Ascending aorta (tissue), 2 donors: ENCODE measurements around the gene CRYM. TPM values are rescaled to one million over a fixed set of nuclear protein-coding genes. Genes with fewer than 3 reads are reported as not detected.
A peak's percentile ranks its signal among the peaks of the same experiment; 100 is the strongest.
"Not testable (repeated sequence)": the region's sequence is repeated elsewhere in the genome, so short reads cannot be mapped to it uniquely, and the experiment has no call there.

Source experiments
- DNase-seq, 2 donors: peaks; one replicate each; pipeline ENCODE4 v3.0.0-alpha.2; 2019; ENCODE audit warnings: low spot score in 2 of 2
- H3K27ac ChIP-seq, 2 donors: fragments of 200-600 bp; sonication (generic); one replicate each; pipeline ENCODE4 v1.5.1; 2016 to 2017; ENCODE audit warnings: mild to moderate bottlenecking in 1 of 2
- H3K27me3 ChIP-seq: fragments of 200-600 bp; sonication (generic); one replicate; pipeline ENCODE4 v1.5.1; 2017
- H3K36me3 ChIP-seq, 2 donors: fragments of 200-600 bp; sonication (generic); one replicate each; pipeline ENCODE4 v1.5.1; 2016
- H3K4me1 ChIP-seq, 2 donors: fragments of 200-600 bp; sonication (generic); one replicate each; pipeline ENCODE4 v1.5.1; 2016 to 2017; ENCODE audit warnings: mild to moderate bottlenecking in 1 of 2
- H3K4me3 ChIP-seq, 2 donors: fragments of 200-600 bp; sonication (generic); one replicate each; pipeline ENCODE4 v1.5.1; 2016 to 2017; ENCODE audit warnings: mild to moderate bottlenecking in 1 of 2
- H3K9me3 ChIP-seq, 2 donors: fragments of 200-600 bp; sonication (generic); one replicate each; pipeline ENCODE4 v1.5.1; 2016
- CTCF ChIP-seq, 3 experiments: fragments of 200-600 bp in 2 of 3; fragments of 450-650 bp in 1 of 3; sonication (generic) in 2 of 3; IDR thresholded peaks; one replicate each; pipeline ENCODE4 v1.5.1; 2016 to 2019; ENCODE audit warnings: antibody characterized with exemption in 3 of 3, mild to moderate bottlenecking in 1 of 3, moderate library complexity in 1 of 3
- intact Hi-C: fragments of 100-400 bp; cut with DNase I; formaldehyde crosslinking; loops from one replicate; pipeline ENCODE4 v1.15.1; 2023
- total RNA-seq: library from RNA; depleted of rRNA; stranded (reverse); fragments of >200 nt; gene quantifications from one replicate; pipeline ENCODE4 v1.1.0, GENCODE V29; 2016

The CRYM gene
- total RNA-seq, 1 donor from 2014 or later: not detected

- no peaks in the 10 kb centered on the region for H3K27me3 ChIP-seq
- H3K27ac ChIP-seq: no peak overlapping the region
- H3K9me3 ChIP-seq: no peaks in the 10 kb centered on the region
- DNase-seq: peak in 1 of 2 donors; percentile 65
- no peaks in the 10 kb centered on the region for H3K4me1 ChIP-seq
- TF ChIP-seq CTCF (IDR thresholded peaks at IDR 0.05): no peak
- H3K4me3 ChIP-seq: no peak overlapping the region
- intact Hi-C loops: no loop called here
- H3K36me3 ChIP-seq: no peaks in the 10 kb centered on the region
These were observed 17.0 kb downstream of the CRYM start for GRCh38 chr16:21260870-21261791.

- Histone ChIP-seq H3K27me3 (no peaks in the 10 kb centered on the region), H3K4me1 (no peaks in the 10 kb centered on the region), H3K27ac (no peak overlapping the region), H3K36me3 (no peaks in the 10 kb centered on the region), H3K9me3 (no peaks in the 10 kb centered on the region), H3K4me3 (no peak overlapping the region)
- no peak for DNase-seq
- no peak for TF ChIP-seq CTCF (IDR thresholded peaks at IDR 0.05)
- intact Hi-C loops: no loop called here
These were observed 20.8 kb downstream of the CRYM start for GRCh38 chr16:21257284-21257683.

- H3K9me3 ChIP-seq: no peaks in the 10 kb centered on the region
- H3K4me3 ChIP-seq: no peak overlapping the region
- H3K27ac ChIP-seq: no peak overlapping the region
- no peak for TF ChIP-seq CTCF (IDR thresholded peaks at IDR 0.05)
- no peaks in the 10 kb centered on the region for H3K36me3 ChIP-seq
- H3K4me1 ChIP-seq: no peaks in the 10 kb centered on the region
- intact Hi-C loops: no loop called here
- no peak for DNase-seq
- H3K27me3 ChIP-seq: no peaks in the 10 kb centered on the region
These were observed 21.5 kb downstream of the CRYM start for GRCh38 chr16:21256636-21257035.

GRCh38 chr16:21253470-21253869 lies 24.6 kb downstream of the CRYM start:
- no peak for DNase-seq
- H3K27ac ChIP-seq: no peak overlapping the region

GRCh38 chr16:21250072-21250923 lies 27.8 kb downstream of the CRYM start:
- H3K27ac ChIP-seq: no peak overlapping the region
- H3K27me3 ChIP-seq: no peaks in the 10 kb centered on the region
- H3K9me3 ChIP-seq: no peaks in the 10 kb centered on the region
- intact Hi-C loops: no loop called here
- no peaks in the 10 kb centered on the region for H3K36me3 ChIP-seq
- no peak for DNase-seq
- no peak for TF ChIP-seq CTCF (IDR thresholded peaks at IDR 0.05)
- no peaks in the 10 kb centered on the region for H3K4me1 ChIP-seq
- no peak overlapping the region for H3K4me3 ChIP-seq

More at GRCh38 chr16:21253470-21253869, 24.6 kb downstream of the CRYM start:
- intact Hi-C loops: no loop called here
- no peaks in the 10 kb centered on the region for H3K9me3 ChIP-seq
- H3K4me3 ChIP-seq: no peak overlapping the region
- H3K36me3 ChIP-seq: no peaks in the 10 kb centered on the region
- H3K27me3 ChIP-seq: no peaks in the 10 kb centered on the region
- no peaks in the 10 kb centered on the region for H3K4me1 ChIP-seq
- TF ChIP-seq CTCF (IDR thresholded peaks at IDR 0.05): no peak

GRCh38 chr16:21248179-21248578 lies 29.9 kb downstream of the CRYM start:
- H3K4me1 ChIP-seq, H3K27ac ChIP-seq, H3K36me3 ChIP-seq, H3K9me3 ChIP-seq, intact Hi-C loops, DNase-seq, H3K4me3 ChIP-seq, H3K27me3 ChIP-seq: not testable (repeated sequence)
